ENCODE measurements around the gene WDPCP. TPM values are rescaled to one million over a fixed set of nuclear protein-coding genes. Genes with fewer than 3 reads are reported as not detected.

The WDPCP gene
- total and polyA plus RNA-seq, 9 donors = 4.0 to 29.6 (median 15.6) TPM

- TF ChIP-seq POLR2A (IDR thresholded peaks at IDR 0.05) = no peak
- intact Hi-C loops (cut with DNase I) = no loop called here
- H3K27ac ChIP-seq = no peak overlapping the region
- no peaks in the 10 kb centered on the region for H3K36me3 ChIP-seq
- no peaks in the 10 kb centered on the region for H3K9me3 ChIP-seq
- no peak for DNase-seq
- H3K4me3 ChIP-seq = no peak overlapping the region
- no peaks in the 10 kb centered on the region for H3K27me3 ChIP-seq
- H3K4me1 ChIP-seq (ENCODE audit: insufficient read depth) = no peaks in the 10 kb centered on the region
- WGBS, 3 donors = 12 to 40% (median 21%) methylated on average over 1 of the region's 1 CpG
Measured at GRCh38 chr2:63096491-63096890, 491.8 kb downstream of the WDPCP start.

GRCh38 chr2:63093502-63093901 lies 494.8 kb downstream of the WDPCP start:
- Histone ChIP-seq H3K27ac (no peak overlapping the region), H3K36me3 (no peaks in the 10 kb centered on the region), H3K4me3 (no peak overlapping the region), H3K27me3 (no peaks in the 10 kb centered on the region), H3K9me3 (no peaks in the 10 kb centered on the region), H3K4me1 (ENCODE audit: insufficient read depth) (no peaks in the 10 kb centered on the region)
- 71 to 88% (median 81%) methylated on average over 1 of the region's 1 CpG for WGBS, 3 donors
- TF ChIP-seq EP300 (IDR thresholded peaks at IDR 0.05) = no peak
- TF ChIP-seq POLR2A (IDR thresholded peaks at IDR 0.05) = no peak
- no peak for TF ChIP-seq CTCF (IDR thresholded peaks at IDR 0.05)
- intact Hi-C loops (cut with DNase I) = no loop called here
- no peak for DNase-seq

- Histone ChIP-seq H3K27me3 (no peaks in the 10 kb centered on the region), H3K9me3 (no peaks in the 10 kb centered on the region), H3K36me3 (no peaks in the 10 kb centered on the region), H3K4me1 (ENCODE audit: insufficient read depth) (no peaks in the 10 kb centered on the region), H3K4me3 (no peak overlapping the region), H3K27ac (no peak overlapping the region)
- no peak for DNase-seq
- TF ChIP-seq CTCF (IDR thresholded peaks at IDR 0.05) (no peak), EP300 (IDR thresholded peaks at IDR 0.05) (no peak), POLR2A (IDR thresholded peaks at IDR 0.05) (no peak)
- intact Hi-C loops (cut with DNase I) = no loop called here
- WGBS, 3 donors = 0 to 4% (median 0%) methylated on average over 1 of the region's 1 CpG
Measured at GRCh38 chr2:63092857-63093256, 495.4 kb downstream of the WDPCP start.

- Histone ChIP-seq H3K4me1 (ENCODE audit: insufficient read depth) (no peaks in the 10 kb centered on the region), H3K36me3 (no peaks in the 10 kb centered on the region), H3K27ac (no peak overlapping the region), H3K27me3 (no peaks in the 10 kb centered on the region), H3K4me3 (no peak overlapping the region), H3K9me3 (no peaks in the 10 kb centered on the region)
- 43 to 55% (median 51%) methylated on average over 1 of the region's 1 CpG for WGBS, 3 donors
- intact Hi-C loops (cut with DNase I) = no loop called here
- no peak for DNase-seq
- TF ChIP-seq CTCF (IDR thresholded peaks at IDR 0.05) = no peak
- TF ChIP-seq POLR2A (IDR thresholded peaks at IDR 0.05) = no peak
- no peak for TF ChIP-seq EP300 (IDR thresholded peaks at IDR 0.05)
Measured at GRCh38 chr2:63092401-63092800, 495.9 kb downstream of the WDPCP start.

GRCh38 chr2:63086687-63087086 lies 501.6 kb downstream of the WDPCP start:
- Histone ChIP-seq H3K4me3 (no peak overlapping the region), H3K36me3 (no peaks in the 10 kb centered on the region), H3K4me1 (ENCODE audit: insufficient read depth) (no peaks in the 10 kb centered on the region), H3K27me3 (no peaks in the 10 kb centered on the region), H3K9me3 (no peaks in the 10 kb centered on the region), H3K27ac (no peak overlapping the region)
- DNase-seq = no peak
- 39 to 67% (median 43%) methylated on average over 1 of the region's 1 CpG for WGBS, 3 donors
- intact Hi-C loops (cut with DNase I) = no loop called here
- TF ChIP-seq POLR2A (IDR thresholded peaks at IDR 0.05) = no peak

DNA sequence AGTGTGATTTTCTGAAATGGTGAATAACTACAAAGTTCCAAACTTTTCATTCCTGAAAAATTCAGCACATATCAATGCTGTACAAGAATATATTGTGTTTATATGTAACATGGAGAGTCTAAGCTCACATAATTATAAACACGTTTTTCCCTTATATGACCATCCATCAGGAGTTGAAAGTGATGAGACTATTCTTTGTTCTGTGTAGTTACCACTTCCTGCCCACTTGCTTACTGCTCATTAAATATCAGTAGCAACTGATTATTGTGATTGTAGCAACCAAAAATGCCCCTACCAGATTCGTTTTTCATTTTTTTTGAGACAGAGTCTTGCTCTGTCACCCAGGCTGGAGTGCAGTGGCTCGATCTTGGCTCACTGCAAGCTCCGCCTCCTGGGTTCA lies 506.9 kb downstream of the WDPCP start:
- Histone ChIP-seq H3K9me3 (no peaks in the 10 kb centered on the region), H3K4me1 (ENCODE audit: insufficient read depth) (no peaks in the 10 kb centered on the region), H3K27me3 (no peaks in the 10 kb centered on the region), H3K36me3 (no peaks in the 10 kb centered on the region), H3K4me3 (no peak overlapping the region), H3K27ac (no peak overlapping the region)
- WGBS, 3 donors = 76 to 79% (median 78%) methylated on average over 4 of the region's 4 CpGs
- intact Hi-C loops (cut with DNase I) = no loop called here
- DNase-seq = no peak
- no peak for TF ChIP-seq CTCF (IDR thresholded peaks at IDR 0.05)
- TF ChIP-seq EP300 (IDR thresholded peaks at IDR 0.05) = no peak
- no peak for TF ChIP-seq POLR2A (IDR thresholded peaks at IDR 0.05)

Data from ovary (tissue), 9 donors.